Mesendoderm (in vitro differentiated cells): Measurements from ENCODE around the gene USP7.

Experiments
- DNase-seq: peaks from one replicate; pipeline ENCODE4 v3.0.0; 2013
- H2AK5ac ChIP-seq: 2 replicates; pipeline ENCODE4 v1.6.1; 2013; ENCODE audit warnings: low read length, inconsistent platforms
- H2BK120ac ChIP-seq: 2 replicates; pipeline ENCODE4 v1.6.1; 2013; ENCODE audit warnings: low read depth, mild to moderate bottlenecking, low read length, moderate library complexity, mixed read lengths
- H2BK15ac ChIP-seq: replicated peaks from 2 replicates; pipeline ENCODE4 v1.6.1; 2013; ENCODE audit warnings: low read depth, mild to moderate bottlenecking, moderate library complexity
- H2BK5ac ChIP-seq: 2 replicates; pipeline ENCODE4 v1.6.1; 2013; ENCODE audit warnings: low read length, inconsistent platforms
- H3K18ac ChIP-seq: 2 replicates; pipeline ENCODE4 v1.6.1; 2013; ENCODE audit warnings: mild to moderate bottlenecking, low read length, mixed read lengths
- H3K23ac ChIP-seq: one replicate; pipeline ENCODE4 v1.6.1; 2013; ENCODE audit warnings: low read length
- H3K27ac ChIP-seq: 2 replicates; pipeline ENCODE4 v1.5.1; 2013; ENCODE audit warnings: low read depth, mild to moderate bottlenecking, inconsistent platforms, low read length, moderate library complexity
- H3K27me3 ChIP-seq: 2 replicates; pipeline ENCODE4 v1.6.1; 2013; ENCODE audit warnings: low read length, control low read depth, mild to moderate bottlenecking, inconsistent platforms; ENCODE audit not compliant: insufficient read depth, poor library complexity
- H3K36me3 ChIP-seq: 2 replicates; pipeline ENCODE4 v1.6.1; 2013; ENCODE audit warnings: low read length, inconsistent platforms; ENCODE audit not compliant: control insufficient read depth, insufficient read depth
- H3K4ac ChIP-seq: one replicate; pipeline ENCODE4 v1.6.1; 2013; ENCODE audit warnings: low read depth, mild to moderate bottlenecking, low read length, moderate library complexity
- H3K4me1 ChIP-seq: 2 replicates; pipeline ENCODE4 v1.6.1; 2013; ENCODE audit warnings: low read depth, low read length, inconsistent platforms; ENCODE audit not compliant: control insufficient read depth
- H3K4me2 ChIP-seq: 2 replicates; pipeline ENCODE4 v1.6.1; 2013; ENCODE audit warnings: low read length
- H3K4me3 ChIP-seq: 2 replicates; pipeline ENCODE4 v1.5.1; 2013; ENCODE audit warnings: mild to moderate bottlenecking, low read length
- H3K56ac ChIP-seq: one replicate; pipeline ENCODE4 v1.6.1; 2013; ENCODE audit warnings: low read length
- H3K79me1 ChIP-seq: 2 replicates; pipeline ENCODE4 v1.6.1; 2013; ENCODE audit warnings: low read length, inconsistent platforms
- H3K79me2 ChIP-seq: 2 replicates; pipeline ENCODE4 v1.6.1; 2013; ENCODE audit warnings: mild to moderate bottlenecking, low read length; ENCODE audit not compliant: control insufficient read depth, insufficient read depth
- H3K9ac ChIP-seq: 2 replicates; pipeline ENCODE4 v1.6.1; 2013; ENCODE audit warnings: low read length, inconsistent platforms
- H4K5ac ChIP-seq: one replicate; pipeline ENCODE4 v1.6.1; 2013; ENCODE audit warnings: low read length
- H4K8ac ChIP-seq: one replicate; pipeline ENCODE4 v1.6.1; 2013; ENCODE audit warnings: low read depth, mild to moderate bottlenecking, control low read depth, low read length, moderate library complexity
- WGBS: extraction: QIAGEN DNeasy Blood & Tissue Kit; methylation state at CpG from one replicate; pipeline ENCODE4 v1.1.7; 2013; ENCODE audit warnings: low lambda C conversion rate, missing lambda C conversion rate; ENCODE audit not compliant: insufficient coverage; ENCODE audit errors: extremely low coverage; 5-methylcytosine and 5-hydroxymethylcytosine counted together

The USP7 gene

GRCh38 chr16:8943001-8943763, 20.5 kb downstream of the USP7 start:
- Histone ChIP-seq H2AK5ac (no peak overlapping the region), H2BK5ac (no peak overlapping the region), H3K9ac (no peak overlapping the region), H4K5ac (no peak overlapping the region), H3K4ac (no peak overlapping the region), H2BK120ac (no peak overlapping the region), H3K56ac (no peak overlapping the region), H3K36me3 (no peaks in the 10 kb centered on the region), H3K23ac (no peak overlapping the region), H4K8ac (no peak overlapping the region), H3K4me1 (peaks cover 2% of the 10 kb centered on the region), H3K18ac (no peak overlapping the region), H3K4me2 (no peak overlapping the region), H2BK15ac (no peak overlapping the region), H3K79me2 (peaks cover 96% of the 10 kb centered on the region), H3K4me3 (no peak overlapping the region), H3K27ac (no peak overlapping the region), H3K27me3 (no peaks in the 10 kb centered on the region), H3K79me1 (peaks cover 19% of the 10 kb centered on the region)
- no CpG with 5 or more reads among the region's 14 CpGs for WGBS
- DNase-seq: peak; percentile 25

- Histone ChIP-seq H3K36me3 (no peaks in the 10 kb centered on the region), H2BK120ac (no peak overlapping the region), H2BK15ac (no peak overlapping the region), H4K8ac (no peak overlapping the region), H3K79me1 (peaks cover 22% of the 10 kb centered on the region), H3K27me3 (no peaks in the 10 kb centered on the region), H4K5ac (no peak overlapping the region), H3K18ac (no peak overlapping the region), H3K4me2 (no peak overlapping the region), H2BK5ac (no peak overlapping the region), H3K27ac (no peak overlapping the region), H3K4me3 (no peak overlapping the region), H3K4me1 (peaks cover 2% of the 10 kb centered on the region), H3K56ac (no peak overlapping the region), H3K9ac (no peak overlapping the region), H3K4ac (no peak overlapping the region), H3K23ac (no peak overlapping the region), H3K79me2 (peaks cover 92% of the 10 kb centered on the region), H2AK5ac (no peak overlapping the region)
- no CpG with 5 or more reads among the region's 11 CpGs for WGBS
- no peak for DNase-seq
Observed at GRCh38 chr16:8941718-8942344, 21.9 kb downstream of the USP7 start.

- peaks cover 2% of the 10 kb centered on the region for H3K4me1 ChIP-seq
- H3K27ac ChIP-seq: no peak overlapping the region
- peaks cover 28% of the 10 kb centered on the region for H3K79me1 ChIP-seq
- no peak overlapping the region for H4K5ac ChIP-seq
- no CpG with 5 or more reads among the region's 4 CpGs for WGBS
- no peak overlapping the region for H3K18ac ChIP-seq
- no peak overlapping the region for H3K9ac ChIP-seq
- peaks cover 87% of the 10 kb centered on the region for H3K79me2 ChIP-seq
- no peak overlapping the region for H3K4me3 ChIP-seq
- no peak overlapping the region for H3K4me2 ChIP-seq
- no peak overlapping the region for H3K23ac ChIP-seq
- no peak overlapping the region for H2AK5ac ChIP-seq
- H2BK15ac ChIP-seq: no peak overlapping the region
- H3K4ac ChIP-seq: no peak overlapping the region
- no peak overlapping the region for H2BK120ac ChIP-seq
- DNase-seq: no peak
- no peak overlapping the region for H2BK5ac ChIP-seq
- no peaks in the 10 kb centered on the region for H3K27me3 ChIP-seq
- no peak overlapping the region for H3K56ac ChIP-seq
- H4K8ac ChIP-seq: no peak overlapping the region
- H3K36me3 ChIP-seq: no peaks in the 10 kb centered on the region
Observed at GRCh38 chr16:8937803-8938202, 25.9 kb downstream of the USP7 start.

- Histone ChIP-seq H3K9ac (no peak overlapping the region), H4K5ac (no peak overlapping the region), H3K27me3 (no peaks in the 10 kb centered on the region), H4K8ac (no peak overlapping the region), H2BK120ac (no peak overlapping the region), H2BK5ac (no peak overlapping the region), H2AK5ac (no peak overlapping the region), H3K18ac (no peak overlapping the region), H3K56ac (no peak overlapping the region), H3K4ac (no peak overlapping the region), H3K4me2 (no peak overlapping the region), H2BK15ac (no peak overlapping the region), H3K79me1 (peaks cover 28% of the 10 kb centered on the region), H3K79me2 (peaks cover 87% of the 10 kb centered on the region), H3K36me3 (no peaks in the 10 kb centered on the region), H3K27ac (no peak overlapping the region), H3K23ac (no peak overlapping the region), H3K4me1 (peaks cover 2% of the 10 kb centered on the region), H3K4me3 (no peak overlapping the region)
- peak; percentile 90 for DNase-seq
Observed at GRCh38 chr16:8936421-8936820, 27.3 kb downstream of the USP7 start.

- Histone ChIP-seq H4K8ac (no peak overlapping the region), H2AK5ac (no peak overlapping the region), H3K18ac (no peak overlapping the region), H3K4me3 (no peak overlapping the region), H3K9ac (no peak overlapping the region), H3K4ac (no peak overlapping the region), H3K36me3 (no peaks in the 10 kb centered on the region), H3K4me2 (no peak overlapping the region), H2BK15ac (no peak overlapping the region), H2BK120ac (no peak overlapping the region), H3K4me1 (peaks cover 2% of the 10 kb centered on the region), H3K23ac (no peak overlapping the region), H3K27me3 (no peaks in the 10 kb centered on the region), H3K27ac (no peak overlapping the region), H2BK5ac (no peak overlapping the region), H3K79me1 (peaks cover 25% of the 10 kb centered on the region), H3K79me2 (peaks cover 86% of the 10 kb centered on the region), H3K56ac (no peak overlapping the region), H4K5ac (no peak overlapping the region)
- no CpG with 5 or more reads among the region's 9 CpGs for WGBS
- DNase-seq: peak; percentile 73
Observed at GRCh38 chr16:8935989-8936388, 27.7 kb downstream of the USP7 start.
